Middle frontal gyrus (tissue), 1 donor: ENCODE results near the gene MAGOHB.

ENCODE experiments used
- DNase-seq: peaks from one replicate; pipeline ENCODE4 v3.0.0-alpha.2; 2015; ENCODE audit warnings: low spot score; ENCODE audit errors: extremely low spot score

MAGOHB gene

GRCh38 chr12:10557329-10557728 lies 56.1 kb downstream of the MAGOHB start:
- no peak for DNase-seq

- no peak for DNase-seq
These were observed 58.5 kb downstream of the MAGOHB start for GRCh38 chr12:10554756-10555481.

GRCh38 chr12:10554228-10554755 lies 59.1 kb downstream of the MAGOHB start:
- no peak for DNase-seq
